ENCODE data around the gene EIF3C.
"Not testable (repeated sequence)": the region's sequence is repeated elsewhere in the genome, so short reads cannot be mapped to it uniquely, and the experiment has no call there.

- peak in 1 of 2 donors; percentile 16 for TF ChIP-seq CTCF (conservative IDR thresholded peaks at IDR 0.05 in 1 of 2, IDR thresholded peaks at IDR 0.05 in 1 of 2; ENCODE audit: extremely low read depth in 1 of 2, insufficient read depth in 1 of 2, low read depth in 1 of 2, low read length in 2 of 2)
- not testable (repeated sequence) for TF ChIP-seq EZH2 (IDR thresholded peaks at IDR 0.05; ENCODE audit: borderline replicate concordance, low read length)
These were observed 38.8 kb downstream of the EIF3C start for GRCh38 chr16:28749997-28750465.
